HG03280 (cell line): ENCODE data around the gene DNM2.
"Not testable (repeated sequence)": the region's sequence is repeated elsewhere in the genome, so short reads cannot be mapped to it uniquely, and the experiment has no call there.

ENCODE experiments used
- ATAC-seq: cut with Tn5 transposase; IDR thresholded peaks from one replicate; pipeline ENCODE4 v1.9.1; 2021; ENCODE audit warnings: mild to moderate bottlenecking, moderate library complexity; ENCODE audit not compliant: unreplicated experiment

The DNM2 gene

GRCh38 chr19:10831987-10832938 is 114.4 kb downstream of the DNM2 start:
- no peak for ATAC-seq

GRCh38 chr19:10832939-10833296 is 115.0 kb downstream of the DNM2 start:
- no peak for ATAC-seq

DNA sequence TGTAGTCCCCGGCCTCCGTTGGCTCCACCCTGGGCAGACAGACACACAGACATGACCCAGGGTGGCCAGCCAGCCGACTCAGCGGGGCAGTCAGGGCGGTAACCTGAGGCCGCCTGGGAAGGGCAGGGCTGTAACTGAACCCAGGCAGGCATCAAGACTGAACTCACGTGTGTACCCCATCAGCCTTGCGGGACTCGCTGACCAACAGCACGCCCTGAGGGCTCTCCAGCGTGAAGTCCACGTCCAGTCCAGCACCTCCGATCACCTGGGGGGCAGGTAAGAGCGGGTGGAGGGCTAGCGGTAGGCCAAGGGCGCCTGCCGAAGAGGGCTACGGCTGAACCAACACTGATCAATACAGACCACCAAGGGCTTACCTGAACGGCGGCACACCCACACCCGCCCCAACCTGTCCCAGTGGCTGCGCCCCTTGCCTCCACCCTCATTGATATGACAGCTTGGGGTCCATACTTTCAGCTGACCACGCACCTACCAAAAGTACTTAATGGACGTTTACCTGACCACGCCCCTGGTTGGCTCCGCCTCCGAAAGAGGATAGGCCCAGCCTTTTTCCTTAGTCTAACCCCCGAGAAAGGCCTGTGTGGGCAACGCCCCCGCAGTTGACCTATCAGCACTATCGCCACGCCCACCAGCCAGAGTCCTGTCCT is 117.3 kb downstream of the DNM2 start:
- no peak for ATAC-seq

DNA sequence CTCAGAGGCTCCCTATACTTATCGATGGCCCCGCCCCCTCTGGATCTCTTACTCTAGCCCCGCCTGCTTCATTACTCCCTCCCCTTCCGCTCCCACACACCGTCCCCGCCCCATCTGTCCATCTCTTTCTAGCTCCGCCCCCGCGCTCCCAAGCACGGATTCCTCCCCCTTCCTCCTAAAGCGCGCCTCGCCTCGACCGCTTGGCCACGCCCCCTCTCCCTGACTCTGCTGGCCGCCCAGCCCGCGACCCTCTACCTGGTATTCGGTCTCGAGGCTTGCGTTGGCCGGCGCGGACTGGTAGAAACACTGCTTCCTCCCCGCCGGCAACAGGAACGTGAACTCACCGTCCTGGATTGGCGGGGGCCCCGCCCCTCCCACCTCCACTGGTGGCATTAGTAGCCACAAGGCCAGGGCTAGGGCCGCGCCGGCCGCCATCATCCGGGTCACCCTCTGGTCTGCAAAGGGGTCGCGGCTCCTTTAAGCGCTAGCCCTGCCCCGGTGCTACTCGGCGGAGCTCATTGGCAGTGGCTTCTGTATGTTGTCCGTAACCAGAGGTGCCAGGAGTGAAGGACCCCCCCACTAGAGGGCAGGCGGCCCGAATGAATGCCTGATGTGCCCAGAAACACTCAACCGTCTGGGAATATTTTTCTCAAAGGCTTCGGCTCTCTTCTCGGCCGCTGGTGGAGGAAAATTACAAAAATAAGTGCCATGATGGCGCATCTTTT is 118.0 kb downstream of the DNM2 start, which contains the start of gene TMED1:
TMED1 (minus strand) TSS at position 459 of the 725 bp plus-strand sequence; CDS start at position 438, 21 bp downstream.
- peak; percentile 77 for ATAC-seq

GRCh38 chr19:10836479-10837330 is 118.8 kb downstream of the DNM2 start:
- ATAC-seq, result peak; percentile 18

- not testable (repeated sequence) for ATAC-seq
Observed at GRCh38 chr19:10837649-10838048, 119.8 kb downstream of the DNM2 start.

DNA sequence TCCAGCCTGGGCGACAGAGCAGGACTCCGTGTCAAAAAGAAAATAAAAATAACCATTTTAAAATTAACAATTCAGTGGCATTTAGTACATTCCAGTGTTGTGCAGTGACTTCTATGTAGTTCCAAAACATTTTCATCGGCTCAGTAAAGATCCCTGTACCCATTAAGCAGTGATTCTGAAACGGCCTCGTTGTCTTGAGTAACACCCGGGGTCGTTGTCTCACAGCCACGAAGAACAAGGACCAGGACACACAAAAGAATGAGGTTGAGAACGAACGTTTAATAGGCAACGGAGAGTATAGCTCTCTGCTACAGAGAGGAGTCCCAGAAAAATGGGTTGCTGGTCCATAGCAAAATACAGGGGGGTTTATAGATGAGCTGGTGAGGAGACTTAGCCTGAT is 120.5 kb downstream of the DNM2 start:
- ATAC-seq, result no peak

DNA sequence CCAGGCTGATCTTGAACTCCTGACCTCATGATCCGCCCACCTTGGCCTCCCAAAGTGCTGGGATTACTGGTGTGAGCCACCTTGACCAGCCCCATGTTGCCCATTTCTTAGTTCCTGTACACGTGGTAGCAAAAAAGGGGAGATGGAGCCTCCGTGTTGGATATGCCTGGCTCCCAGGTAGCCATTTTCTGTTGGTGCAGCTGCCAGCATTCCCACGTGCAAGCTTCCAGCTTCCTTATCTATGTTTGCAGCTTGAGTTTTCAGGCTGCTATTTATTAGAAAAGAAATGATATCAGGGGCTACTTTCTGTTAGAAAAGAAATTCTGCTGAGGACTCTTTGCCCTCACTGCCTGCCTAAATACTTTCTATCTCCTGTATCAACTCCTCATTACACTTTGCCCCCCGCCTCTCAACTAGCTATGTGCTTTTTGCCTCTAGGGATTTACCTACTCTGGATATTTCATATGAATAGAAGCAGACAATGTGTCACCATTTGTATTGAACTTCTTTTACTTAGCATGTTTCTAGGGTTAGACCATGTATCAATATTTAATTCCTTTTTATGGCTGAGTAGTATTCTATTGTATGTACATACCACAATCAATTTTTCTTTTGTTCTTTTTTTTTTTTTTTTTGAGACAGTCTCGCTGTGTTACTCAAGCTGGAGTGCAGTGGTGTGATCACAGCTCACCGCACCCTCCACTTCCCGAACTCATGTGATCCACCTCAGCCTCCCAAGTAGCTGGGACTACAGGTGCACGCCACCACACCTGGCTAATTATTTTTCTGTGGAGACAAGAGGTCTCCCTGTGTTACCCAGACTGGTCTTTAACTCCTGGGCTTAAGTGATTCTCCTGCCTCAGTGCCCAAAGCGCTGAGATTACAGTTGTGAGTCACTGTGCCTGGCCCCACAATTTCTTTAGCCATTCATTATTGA is 121.5 kb downstream of the DNM2 start:
- ATAC-seq, result no peak

DNA sequence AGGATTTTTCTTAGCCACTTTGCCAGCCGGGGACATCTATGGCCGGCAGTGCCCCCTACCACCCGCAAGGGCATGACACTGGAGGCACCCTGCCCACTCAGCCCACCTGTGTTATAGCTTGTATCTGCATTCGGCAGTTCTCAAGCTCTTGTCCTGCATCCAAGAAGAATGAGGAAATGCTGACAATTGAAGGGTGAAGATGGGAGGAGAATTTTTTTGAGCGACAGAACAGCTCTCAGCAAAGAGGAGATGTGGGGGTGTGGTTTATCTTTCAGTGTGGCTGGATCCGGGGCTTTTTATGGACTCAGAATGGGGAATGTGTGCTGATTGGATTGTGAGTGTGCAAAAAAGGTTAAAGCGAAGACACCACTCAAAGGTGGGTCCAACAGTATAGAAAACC is 124.9 kb downstream of the DNM2 start:
- no peak for ATAC-seq

GRCh38 chr19:10846500-10847202 is 128.8 kb downstream of the DNM2 start:
- no peak for ATAC-seq

- ATAC-seq, result no peak
Observed at GRCh38 chr19:10848230-10848856, 130.5 kb downstream of the DNM2 start, which contains the start of gene C19orf38. TSS of gene C19orf38 (plus strand) at chr19:10848415. CDS start at chr19:10848509, 94 bp downstream.

GRCh38 chr19:10850631-10851030 is 132.8 kb downstream of the DNM2 start:
- ATAC-seq, result no peak

DNA sequence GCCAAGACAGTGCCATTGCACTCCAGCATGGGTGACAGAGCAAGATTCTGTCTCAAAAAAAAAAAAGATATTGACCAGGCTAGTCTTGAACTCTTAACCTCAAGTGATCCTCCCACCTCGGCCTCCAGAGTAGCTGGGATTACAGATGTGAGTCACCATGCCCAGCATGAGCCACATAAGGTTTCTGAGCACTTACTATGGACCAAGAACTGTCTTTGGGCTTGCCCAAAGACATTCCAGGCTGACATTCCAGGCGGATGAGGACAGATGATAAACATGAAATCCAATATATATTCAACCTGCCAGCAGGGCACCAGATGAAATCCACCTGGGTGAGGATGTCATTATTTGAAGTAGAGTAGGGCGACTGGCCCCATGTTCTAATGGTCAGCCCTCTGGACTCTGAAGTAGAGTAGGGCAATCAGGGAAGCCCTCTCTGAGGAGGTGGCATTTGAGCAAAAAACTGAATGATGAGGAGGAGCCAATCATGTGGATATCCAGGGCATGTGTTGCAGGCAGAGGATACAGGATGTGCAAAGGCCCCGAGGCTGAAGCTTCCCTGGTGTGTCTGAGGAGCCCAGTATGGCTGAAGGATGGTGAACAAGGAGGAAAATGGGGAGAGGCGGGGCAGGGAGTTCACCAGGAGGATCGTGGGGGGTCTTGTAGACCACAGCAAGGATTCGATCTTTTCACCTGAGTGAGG is 134.4 kb downstream of the DNM2 start:
- no peak for ATAC-seq

GRCh38 chr19:10852941-10853340 is 135.1 kb downstream of the DNM2 start:
- no peak for ATAC-seq

DNA sequence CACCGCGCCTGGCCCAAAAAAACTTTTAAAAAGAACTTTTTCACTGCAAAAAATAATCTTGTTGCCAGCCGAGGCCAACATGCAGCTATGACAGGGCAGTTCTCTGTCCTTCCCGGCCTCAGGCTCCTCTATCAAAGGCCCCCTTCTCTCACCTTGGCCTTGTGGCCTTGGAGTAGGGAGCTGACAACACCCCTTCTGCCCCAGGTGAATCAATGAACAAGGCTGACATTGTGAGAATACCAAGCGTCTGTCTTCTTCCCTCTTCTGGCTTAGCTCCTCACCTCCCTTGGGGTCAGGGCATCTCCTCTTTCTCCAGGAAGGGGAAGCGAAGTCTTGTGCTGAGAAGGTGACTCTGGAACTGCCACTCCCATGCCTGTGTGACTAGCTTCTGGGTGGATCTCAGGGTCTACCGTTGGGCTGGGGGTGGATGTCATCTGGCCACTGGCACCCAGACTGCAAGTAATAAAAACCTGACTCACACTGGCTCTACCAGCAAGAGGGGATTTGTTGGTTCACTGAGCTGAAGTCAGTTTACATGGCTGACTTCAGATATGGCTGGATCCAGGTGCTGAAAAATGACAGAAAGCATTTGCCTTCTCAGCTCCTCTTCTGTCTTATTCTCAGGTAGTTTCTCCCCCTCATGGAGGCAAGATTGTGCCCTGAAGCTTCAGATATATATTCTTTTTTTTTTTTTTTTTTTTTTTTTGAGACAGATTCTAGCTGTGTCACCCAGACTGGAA is 136.6 kb downstream of the DNM2 start:
- ATAC-seq, result no peak

GRCh38 chr19:10855879-10856522 is 138.1 kb downstream of the DNM2 start:
- ATAC-seq, result no peak
